BLaER1 treated with 17β-estradiol and CSF1 and Interleukin-3, amounts not matched to agents 10 nM and 100 nM (cell line): Measurements from ENCODE around the gene EXOC3L1.

Source experiments
- H3K27ac ChIP-seq, 11 experiments: shearing (Covaris generic); formaldehyde crosslinking; 2 replicates each; pipeline ENCODE4 v1.8.1; 2022
- H3K27me3 ChIP-seq, 11 experiments: shearing (Covaris generic); formaldehyde crosslinking; 2 replicates each; pipeline ENCODE4 v1.8.1; 2022
- H3K36me3 ChIP-seq, 11 experiments: shearing (Covaris generic); formaldehyde crosslinking; 2 replicates each; pipeline ENCODE4 v1.8.1; 2022
- H3K4me1 ChIP-seq, 10 experiments: shearing (Covaris generic); formaldehyde crosslinking; 2 replicates each; pipeline ENCODE4 v1.8.1; 2022
- H3K4me2 ChIP-seq, 11 experiments: shearing (Covaris generic); formaldehyde crosslinking; 2 replicates each; pipeline ENCODE4 v1.8.1; 2022
- H3K4me3 ChIP-seq, 10 experiments: shearing (Covaris generic); formaldehyde crosslinking; 2 replicates each; pipeline ENCODE4 v1.8.1; 2022
- H3K9ac ChIP-seq, 11 experiments: shearing (Covaris generic); formaldehyde crosslinking; 2 replicates each; pipeline ENCODE4 v1.8.1; 2022
- H3K9me3 ChIP-seq, 11 experiments: shearing (Covaris generic); formaldehyde crosslinking; replicated peaks in 1 of 11; 2 replicates each; pipeline ENCODE4 v1.8.1; 2022
- H4K20me1 ChIP-seq, 11 experiments: shearing (Covaris generic); formaldehyde crosslinking; 2 replicates each; pipeline ENCODE4 v1.8.1; 2022
- Cebpa-rat ChIP-seq, 11 experiments: shearing (Covaris generic); IDR thresholded peaks; 2 replicates each; pipeline ENCODE4 v1.8.1; 2022

The EXOC3L1 gene

GRCh38 chr16:67183284-67183626 lies 6.7 kb downstream of the EXOC3L1 start:
- peak overlapping the region; percentile 61 to 80 (median 71) for H3K4me3 ChIP-seq
- H3K9me3 ChIP-seq: no peaks in the 10 kb centered on the region
- peaks cover 50 to 67% (median 62%) of the 10 kb centered on the region in 10 experiments for H3K4me1 ChIP-seq
- peaks cover 22 to 72% (median 48%) of the 10 kb centered on the region in 11 experiments; a peak in 21 of 22 replicates for H4K20me1 ChIP-seq
- H3K27ac ChIP-seq: peak overlapping the region in 10 of 11 experiments; percentile 84 to 95 (median 92); a peak in 20 of 22 replicates
- TF ChIP-seq Cebpa-rat (IDR thresholded peaks at IDR 0.05): no peak
- peaks cover 15 to 38% (median 29%) of the 10 kb centered on the region in 11 experiments for H3K27me3 ChIP-seq
- peak overlapping the region; percentile 84 to 93 (median 89) for H3K9ac ChIP-seq
- peaks cover 0 to 11% (median 0%) of the 10 kb centered on the region in 11 experiments; a peak in 5 of 22 replicates for H3K36me3 ChIP-seq
- peak overlapping the region; percentile 88 to 100 (median 95) for H3K4me2 ChIP-seq

GRCh38 chr16:67182288-67182687 lies 7.6 kb downstream of the EXOC3L1 start:
- peak overlapping the region in 2 of 11 experiments; percentile 90 to 95; a peak in 3 of 22 replicates for H3K27ac ChIP-seq
- H3K4me3 ChIP-seq: peak overlapping the region; percentile 61 to 80 (median 71); a peak in 18 of 20 replicates
- peaks cover 52 to 75% (median 70%) of the 10 kb centered on the region in 10 experiments for H3K4me1 ChIP-seq
- peaks cover 23 to 48% (median 39%) of the 10 kb centered on the region in 11 experiments for H3K27me3 ChIP-seq
- H3K9me3 ChIP-seq: no peaks in the 10 kb centered on the region
- H3K9ac ChIP-seq: peak overlapping the region; percentile 84 to 93 (median 89); a peak in 19 of 22 replicates
- TF ChIP-seq Cebpa-rat (IDR thresholded peaks at IDR 0.05): no peak
- H4K20me1 ChIP-seq: peaks cover 22 to 82% (median 57%) of the 10 kb centered on the region in 11 experiments; a peak in 21 of 22 replicates
- peaks cover 0 to 11% (median 0%) of the 10 kb centered on the region in 11 experiments; a peak in 6 of 22 replicates for H3K36me3 ChIP-seq
- peak overlapping the region; percentile 88 to 100 (median 95) for H3K4me2 ChIP-seq

GRCh38 chr16:67181346-67181745 lies 8.6 kb downstream of the EXOC3L1 start:
- peaks cover 23 to 48% (median 41%) of the 10 kb centered on the region in 11 experiments for H3K27me3 ChIP-seq
- peaks cover 22 to 88% (median 66%) of the 10 kb centered on the region in 11 experiments; a peak in 21 of 22 replicates for H4K20me1 ChIP-seq
- no peak overlapping the region for H3K27ac ChIP-seq
- peaks cover 0 to 14% (median 6%) of the 10 kb centered on the region in 11 experiments; a peak in 10 of 22 replicates for H3K36me3 ChIP-seq
- no peak for TF ChIP-seq Cebpa-rat (IDR thresholded peaks at IDR 0.05)
- no peaks in the 10 kb centered on the region for H3K9me3 ChIP-seq
- H3K4me1 ChIP-seq: peaks cover 52 to 81% (median 74%) of the 10 kb centered on the region in 10 experiments
- peak overlapping the region in 3 of 10 experiments; percentile 23 to 75 (median 72); a peak in 4 of 20 replicates for H3K4me3 ChIP-seq
- H3K9ac ChIP-seq: peak overlapping the region in 10 of 11 experiments; percentile 9 to 93 (median 30); a peak in 12 of 22 replicates
- H3K4me2 ChIP-seq: peak overlapping the region; percentile 88 to 100 (median 95)

- Histone ChIP-seq H3K4me3 (no peak overlapping the region), H3K9me3 (no peaks in the 10 kb centered on the region), H3K4me2 (peak overlapping the region in 10 of 11 experiments; percentile 2 to 100 (median 96); a peak in 16 of 22 replicates), H3K36me3 (peaks cover 0 to 26% (median 9%) of the 10 kb centered on the region in 11 experiments; a peak in 10 of 22 replicates), H3K27me3 (peaks cover 22 to 39% (median 31%) of the 10 kb centered on the region in 11 experiments), H3K27ac (no peak overlapping the region), H3K9ac (peak overlapping the region in 4 of 11 experiments; percentile 13 to 92 (median 35); a peak in 1 of 22 replicates), H4K20me1 (peaks cover 22 to 91% (median 74%) of the 10 kb centered on the region in 11 experiments; a peak in 21 of 22 replicates), H3K4me1 (peaks cover 55 to 84% (median 70%) of the 10 kb centered on the region in 10 experiments)
- no peak for TF ChIP-seq Cebpa-rat (IDR thresholded peaks at IDR 0.05)
These were observed 9.8 kb downstream of the EXOC3L1 start for GRCh38 chr16:67180166-67180565.

- no peak for TF ChIP-seq Cebpa-rat (IDR thresholded peaks at IDR 0.05)
- peaks cover 55 to 84% (median 70%) of the 10 kb centered on the region in 10 experiments for H3K4me1 ChIP-seq
- H3K27me3 ChIP-seq: peaks cover 16 to 33% (median 25%) of the 10 kb centered on the region in 11 experiments
- no peak overlapping the region for H3K4me3 ChIP-seq
- H4K20me1 ChIP-seq: peaks cover 22 to 91% (median 74%) of the 10 kb centered on the region in 11 experiments; a peak in 21 of 22 replicates
- H3K36me3 ChIP-seq: peaks cover 0 to 30% (median 9%) of the 10 kb centered on the region in 11 experiments; a peak in 10 of 22 replicates
- H3K9ac ChIP-seq: no peak overlapping the region
- H3K27ac ChIP-seq: no peak overlapping the region
- H3K9me3 ChIP-seq: no peaks in the 10 kb centered on the region
- H3K4me2 ChIP-seq: peak overlapping the region in 6 of 11 experiments; percentile 2 to 97 (median 90); a peak in 7 of 22 replicates
These were observed 10.4 kb downstream of the EXOC3L1 start for GRCh38 chr16:67179421-67180080.

GRCh38 chr16:67177743-67178699 lies 11.9 kb downstream of the EXOC3L1 start:
- H3K4me2 ChIP-seq: peak overlapping the region; percentile 75 to 88 (median 81)
- H3K9ac ChIP-seq: peak overlapping the region in 3 of 11 experiments; percentile 19 to 48 (median 33); a peak in 2 of 22 replicates
- no peak overlapping the region for H3K27ac ChIP-seq
- H4K20me1 ChIP-seq: peaks cover 22 to 87% (median 71%) of the 10 kb centered on the region in 11 experiments; a peak in 21 of 22 replicates
- peak overlapping the region in 7 of 10 experiments; percentile 1 to 52 (median 29); a peak in 6 of 20 replicates for H3K4me3 ChIP-seq
- peaks cover 0 to 30% (median 9%) of the 10 kb centered on the region in 11 experiments; a peak in 10 of 22 replicates for H3K36me3 ChIP-seq
- no peaks in the 10 kb centered on the region for H3K9me3 ChIP-seq
- H3K27me3 ChIP-seq: peaks cover 14 to 28% (median 21%) of the 10 kb centered on the region in 11 experiments; a peak in 20 of 22 replicates
- peaks cover 66 to 93% (median 79%) of the 10 kb centered on the region in 10 experiments for H3K4me1 ChIP-seq
- TF ChIP-seq Cebpa-rat (IDR thresholded peaks at IDR 0.05): no peak

- Histone ChIP-seq H3K4me2 (0 out of 22 replicates have a peak overlapping the region, but pooled peaks of 3 of the 11 experiments have one; percentile 15 to 95 (median 92)), H4K20me1 (peaks cover 22 to 73% (median 70%) of the 10 kb centered on the region in 11 experiments; a peak in 21 of 22 replicates), H3K27ac (no peak overlapping the region), H3K9ac (no peak overlapping the region; a peak in 1 of 22 replicates), H3K36me3 (peaks cover 0 to 30% (median 9%) of the 10 kb centered on the region in 11 experiments; a peak in 10 of 22 replicates), H3K4me3 (no peak overlapping the region), H3K4me1 (peaks cover 62 to 93% (median 79%) of the 10 kb centered on the region in 10 experiments), H3K9me3 (no peaks in the 10 kb centered on the region), H3K27me3 (peaks cover 14 to 28% (median 21%) of the 10 kb centered on the region in 11 experiments; a peak in 20 of 22 replicates)
- TF ChIP-seq Cebpa-rat (IDR thresholded peaks at IDR 0.05): no peak
These were observed 13.3 kb downstream of the EXOC3L1 start for GRCh38 chr16:67176662-67177061.
